Mucosa of descending colon (tissue), 3 donors: Measurements from ENCODE around the gene ZSWIM3. TPM values are rescaled to one million over a fixed set of nuclear protein-coding genes. Genes with fewer than 3 reads are reported as not detected.

ENCODE experiments used
- ATAC-seq: fragments of 200-7000 bp; cut with Tn5 transposase; one replicate; pipeline ENCODE4 v1.9.1; 2020; ENCODE audit warnings: mild to moderate bottlenecking, moderate library complexity
- DNase-seq, 3 donors: peaks; one replicate each; pipeline ENCODE4 v3.0.0-alpha.2; 2020
- H3K36me3 ChIP-seq: fragments of 200-600 bp; one replicate; pipeline ENCODE4 v1.8.0; 2021; ENCODE audit warnings: low read depth, mild to moderate bottlenecking
- H3K4me1 ChIP-seq: fragments of 200-600 bp; one replicate; pipeline ENCODE4 v1.8.0; 2021; ENCODE audit warnings: low read depth, mild to moderate bottlenecking
- H3K4me3 ChIP-seq: fragments of 200-600 bp; one replicate; pipeline ENCODE4 v1.8.0; 2021; ENCODE audit warnings: mild to moderate bottlenecking
- H3K9me3 ChIP-seq: fragments of 200-600 bp; one replicate; pipeline ENCODE4 v1.8.0; 2021; ENCODE audit warnings: mild to moderate bottlenecking
- CTCF ChIP-seq: fragments of 200-600 bp; IDR thresholded peaks from one replicate; pipeline ENCODE4 v1.8.0; 2022; ENCODE audit warnings: antibody characterized with exemption, mild to moderate bottlenecking
- intact Hi-C, 2 donors: fragments of 100-400 bp; cut with DNase I in 1 of 2; cut with micrococcal nuclease in 1 of 2; formaldehyde crosslinking; loops; one replicate each; pipeline versions ENCODE4 v1.11.0 to v1.11.1; 2022; cut with DNase I, micrococcal nuclease
- total RNA-seq, 3 donors: library from RNA; stranded (reverse); fragmentation: NEBNext Ultra II Directional in 2 of 3; extraction: Animal tissue kit (Norgen Biotek cat#: 25700) in 2 of 3; gene quantifications; one replicate each; pipeline versions ENCODE4 v1.2.1 to v1.2.4, GENCODE V29; 2021 to 2023
- donor health status: DM: no; HTN: no; CAD: no; lungs with moderate emphysema.
- donor health status: DM: no; HTN: no; CAD: no.
- donor health status: DM: no; HTN: yes; CAD: no.

The ZSWIM3 gene
- total RNA-seq, 3 donors from 2014 or later = 3.3 to 7.4 (median 5.7) TPM

- intact Hi-C loops = no loop called here
- Histone ChIP-seq H3K36me3 (peaks cover 6% of the 10 kb centered on the region), H3K9me3 (no peaks in the 10 kb centered on the region), H3K4me1 (peaks cover 6% of the 10 kb centered on the region), H3K4me3 (no peak overlapping the region)
- TF ChIP-seq CTCF = no peak
- ATAC-seq (no peak), DNase-seq (no peak)
These were observed 43.9 kb upstream of the ZSWIM3 start for GRCh38 chr20:45813489-45813888.

GRCh38 chr20:45814314-45814713 lies 43.1 kb upstream of the ZSWIM3 start:
- no peak for TF ChIP-seq CTCF
- Histone ChIP-seq H3K4me1 (peaks cover 6% of the 10 kb centered on the region), H3K4me3 (no peak overlapping the region), H3K36me3 (peaks cover 2% of the 10 kb centered on the region), H3K9me3 (no peaks in the 10 kb centered on the region)
- no peak for DNase-seq
- intact Hi-C loops = no loop called here
- ATAC-seq = no peak

GRCh38 chr20:45816951-45817350 lies 40.5 kb upstream of the ZSWIM3 start:
- Histone ChIP-seq H3K4me1 (peaks cover 6% of the 10 kb centered on the region), H3K9me3 (no peaks in the 10 kb centered on the region), H3K4me3 (no peak overlapping the region), H3K36me3 (no peaks in the 10 kb centered on the region)
- no peak for TF ChIP-seq CTCF
- no peak for DNase-seq
- intact Hi-C loops = no loop called here
- ATAC-seq = no peak

GRCh38 chr20:45817376-45818194 lies 39.8 kb upstream of the ZSWIM3 start:
- ATAC-seq = no peak

GRCh38 chr20:45818239-45818638 lies 39.2 kb upstream of the ZSWIM3 start:
- DNase-seq (no peak), ATAC-seq (no peak)
- H3K9me3 ChIP-seq = no peaks in the 10 kb centered on the region
- H3K4me3 ChIP-seq = no peak overlapping the region
- intact Hi-C loops = no loop called here
- TF ChIP-seq CTCF = no peak
- no peaks in the 10 kb centered on the region for H3K36me3 ChIP-seq
- H3K4me1 ChIP-seq = peaks cover 10% of the 10 kb centered on the region

More at GRCh38 chr20:45817376-45818194, 39.8 kb upstream of the ZSWIM3 start:
- intact Hi-C loops = no loop called here
- H3K9me3 ChIP-seq = no peaks in the 10 kb centered on the region
- H3K4me3 ChIP-seq = no peak overlapping the region
- no peak for TF ChIP-seq CTCF
- no peaks in the 10 kb centered on the region for H3K36me3 ChIP-seq
- DNase-seq = no peak
- H3K4me1 ChIP-seq = peaks cover 9% of the 10 kb centered on the region
